Bronchial epithelial cell (primary cell): ENCODE data around the gene MTR. TPM values are rescaled to one million over a fixed set of nuclear protein-coding genes. Genes with fewer than 3 reads are reported as not detected.

Experiments
- DNase-seq: peaks from one replicate; pipeline ENCODE4 v3.0.0-alpha.2; 2010; ENCODE audit warnings: low read depth
- FAIRE-seq: peaks from 2 replicates; lab custom pipeline; 2011; peaks lifted over from hg19 to GRCh38; lab: Jason Lieb, UNC
- H3K27me3 ChIP-seq: 2 replicates; pipeline ENCODE4 v1.5.1; 2011; ENCODE audit warnings: low read length; ENCODE audit not compliant: control insufficient read depth, insufficient read depth
- H3K36me3 ChIP-seq: 2 replicates; pipeline ENCODE4 v1.5.1; 2011; ENCODE audit warnings: low read length; ENCODE audit not compliant: control insufficient read depth, insufficient read depth
- H3K4me3 ChIP-seq: 2 replicates; pipeline ENCODE4 v1.5.1; 2011; ENCODE audit warnings: mild to moderate bottlenecking, low read depth, low read length, control low read depth
- CTCF ChIP-seq: IDR thresholded peaks from 2 replicates; pipeline ENCODE4 v1.5.1; 2011; ENCODE audit warnings: mild to moderate bottlenecking, moderate library complexity, low read length, control low read depth, inconsistent platforms; ENCODE audit not compliant: insufficient read depth, severe bottlenecking
- total RNA-seq: library from RNA; depleted of rRNA; stranded (reverse); fragments of >200 nt; gene quantifications from 2 replicates; pipeline ENCODE4 v1.2.1, GENCODE V29; 2014

The MTR gene
- total RNA-seq, 1 donor from 2014 or later, result 13.4 TPM

- Histone ChIP-seq H3K27me3 (no peaks in the 10 kb centered on the region), H3K36me3 (peaks cover 5% of the 10 kb centered on the region), H3K4me3 (no peak overlapping the region)
- DNase-seq (no peak), FAIRE-seq (peak; percentile 7)
- no peak for TF ChIP-seq CTCF
Measured at GRCh38 chr1:236808564-236809130, 13.6 kb downstream of the MTR start.

GRCh38 chr1:236809148-236809547, 14.1 kb downstream of the MTR start:
- Histone ChIP-seq H3K36me3 (peaks cover 5% of the 10 kb centered on the region), H3K27me3 (no peaks in the 10 kb centered on the region), H3K4me3 (no peak overlapping the region)
- DNase-seq (no peak), FAIRE-seq (no peak)
- TF ChIP-seq CTCF, result no peak

- peaks cover 5% of the 10 kb centered on the region for H3K36me3 ChIP-seq
- H3K4me3 ChIP-seq, result no peak overlapping the region
- no peaks in the 10 kb centered on the region for H3K27me3 ChIP-seq
- no peak for TF ChIP-seq CTCF
- FAIRE-seq (no peak), DNase-seq (no peak)
Measured at GRCh38 chr1:236810018-236810417, 14.9 kb downstream of the MTR start.

- Histone ChIP-seq H3K27me3 (no peaks in the 10 kb centered on the region), H3K4me3 (no peak overlapping the region), H3K36me3 (peaks cover 9% of the 10 kb centered on the region)
- FAIRE-seq (no peak), DNase-seq (no peak)
- no peak for TF ChIP-seq CTCF
Measured at GRCh38 chr1:236812334-236813030, 17.4 kb downstream of the MTR start.

GRCh38 chr1:236815941-236816340, 20.8 kb downstream of the MTR start:
- no peak for DNase-seq

More at GRCh38 chr1:236815941-236816340, 20.8 kb downstream of the MTR start:
- Histone ChIP-seq H3K4me3 (no peak overlapping the region), H3K27me3 (no peaks in the 10 kb centered on the region), H3K36me3 (peaks cover 10% of the 10 kb centered on the region)
- no peak for FAIRE-seq
- no peak for TF ChIP-seq CTCF
